GM04503 (cell line): ENCODE measurements around the gene ADGRF4.

Experiments used
- DNase-seq: peaks from one replicate; pipeline ENCODE4 v3.0.0-alpha.2; 2012; ENCODE audit warnings: low read depth

The ADGRF4 gene

GRCh38 chr6:47698342-47698787, at the start of gene ADGRF4:
ADGRF4 (plus strand) TSS chr6:47698580; CDS start chr6:47707246, 8,666 bp downstream.
- DNase-seq: no peak

- DNase-seq: no peak
Measured at GRCh38 chr6:47650553-47651432, 47.6 kb upstream of the ADGRF4 start.

DNA sequence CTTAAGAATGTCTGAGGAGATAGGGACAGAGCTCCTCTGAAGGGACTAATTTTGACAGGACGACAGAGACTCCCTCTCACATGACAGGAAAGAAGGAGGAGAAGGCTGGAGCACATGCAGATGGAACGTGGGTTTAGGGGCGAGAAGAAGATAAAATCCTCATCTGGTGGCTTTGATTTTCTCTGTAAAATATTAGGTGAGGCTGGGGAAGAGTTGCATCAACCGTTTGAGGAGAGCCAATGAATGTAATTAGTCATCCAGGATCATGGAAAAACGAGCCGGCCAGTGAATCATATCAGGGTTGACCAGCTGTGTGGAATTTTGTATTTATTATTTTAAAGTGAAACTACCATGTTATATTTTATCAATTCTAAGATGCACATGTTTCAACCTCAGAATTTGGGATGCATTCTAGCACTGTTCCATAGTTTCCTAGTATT, 46.9 kb upstream of the ADGRF4 start:
- DNase-seq: no peak

- no peak for DNase-seq
Measured at GRCh38 chr6:47653706-47654105, 44.7 kb upstream of the ADGRF4 start.

GRCh38 chr6:47654255-47654654, 44.1 kb upstream of the ADGRF4 start:
- DNase-seq: no peak

GRCh38 chr6:47655719-47656595, 42.4 kb upstream of the ADGRF4 start:
- no peak for DNase-seq

- DNase-seq: no peak
Measured at GRCh38 chr6:47661960-47662359, 36.4 kb upstream of the ADGRF4 start.

- DNase-seq: no peak
Measured at GRCh38 chr6:47663462-47664216, 34.7 kb upstream of the ADGRF4 start.

- no peak for DNase-seq
Measured at GRCh38 chr6:47665112-47665511, 33.3 kb upstream of the ADGRF4 start.

DNA sequence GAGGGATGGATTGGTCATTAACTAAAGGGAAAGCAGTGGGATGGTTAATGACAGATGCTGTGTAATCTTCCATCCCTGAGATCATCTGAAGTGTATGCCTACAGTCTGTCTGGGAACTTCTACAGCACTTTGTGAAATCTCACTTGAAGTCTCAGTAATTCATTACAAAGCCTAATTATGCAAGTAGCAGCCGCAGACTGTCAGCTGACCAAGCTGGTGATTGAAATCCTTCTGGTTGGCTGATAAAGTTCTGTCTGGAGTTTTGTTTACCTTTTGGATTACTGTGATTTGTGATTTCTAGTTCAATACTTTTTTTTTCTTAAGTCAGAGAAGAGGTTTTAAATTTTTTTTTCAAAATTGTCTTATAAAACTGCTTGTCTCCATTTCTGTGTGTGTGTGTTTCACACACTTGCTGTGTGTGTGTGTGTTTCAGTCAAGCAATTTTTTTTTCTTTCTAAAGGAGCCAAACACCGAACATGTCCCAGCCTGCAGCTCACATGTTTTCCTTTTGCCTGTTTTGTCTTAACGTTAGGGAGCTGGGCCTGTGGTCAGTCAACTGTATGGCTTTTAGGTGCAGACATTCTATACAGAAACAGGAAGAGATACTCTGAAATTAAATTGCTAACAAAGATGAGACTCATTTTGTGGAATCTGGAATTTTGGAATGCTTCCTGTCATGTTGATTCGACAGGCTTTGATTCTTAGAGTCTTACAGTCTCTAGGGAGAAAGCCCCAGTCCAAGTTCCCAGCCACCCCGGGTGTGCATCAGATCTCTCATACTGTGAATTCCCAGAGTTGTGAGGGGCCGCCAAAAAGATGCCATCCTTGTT, 28.5 kb upstream of the ADGRF4 start:
- DNase-seq: no peak

GRCh38 chr6:47670851-47671250, 27.5 kb upstream of the ADGRF4 start:
- DNase-seq: no peak

DNA sequence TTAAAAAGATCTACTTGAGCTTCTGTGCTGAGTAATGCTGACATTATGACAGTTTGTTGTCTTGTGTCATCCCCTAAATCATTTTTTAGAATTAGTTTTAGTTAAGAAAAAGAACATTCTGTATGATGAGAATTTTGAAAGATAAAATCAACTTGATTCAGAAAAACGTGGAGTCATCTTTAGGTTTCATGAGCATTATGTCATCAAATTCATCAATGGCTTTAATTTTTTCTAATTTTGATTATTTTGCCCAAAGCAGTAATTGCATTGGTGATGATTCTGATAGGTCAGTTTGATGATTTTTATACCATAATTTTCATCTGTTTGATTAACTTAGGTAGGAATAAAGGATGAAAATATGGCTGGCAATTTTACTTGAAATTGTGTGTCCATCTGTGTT, 26.6 kb upstream of the ADGRF4 start:
- DNase-seq: no peak

DNA sequence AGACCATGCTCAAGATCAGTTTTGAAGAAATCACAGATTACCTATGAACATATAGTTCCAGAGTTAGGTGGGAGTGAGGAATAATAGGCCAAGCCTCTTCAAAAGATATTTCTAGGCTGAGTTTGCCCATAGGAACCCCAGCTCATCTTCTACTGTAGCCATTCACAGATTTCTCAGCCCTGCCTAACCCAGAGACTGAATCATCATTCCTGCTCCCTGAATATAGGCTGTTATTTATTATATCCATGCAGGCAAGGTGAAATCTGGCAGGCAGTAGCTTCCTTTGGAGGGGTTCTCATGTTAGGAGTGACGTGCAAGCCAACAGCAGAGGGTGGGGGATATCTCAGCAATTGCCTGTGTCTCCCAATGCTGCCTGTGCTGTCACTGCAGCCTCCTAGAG, 25.6 kb upstream of the ADGRF4 start:
- no peak for DNase-seq

- no peak for DNase-seq
Measured at GRCh38 chr6:47674673-47675072, 23.7 kb upstream of the ADGRF4 start.

DNA sequence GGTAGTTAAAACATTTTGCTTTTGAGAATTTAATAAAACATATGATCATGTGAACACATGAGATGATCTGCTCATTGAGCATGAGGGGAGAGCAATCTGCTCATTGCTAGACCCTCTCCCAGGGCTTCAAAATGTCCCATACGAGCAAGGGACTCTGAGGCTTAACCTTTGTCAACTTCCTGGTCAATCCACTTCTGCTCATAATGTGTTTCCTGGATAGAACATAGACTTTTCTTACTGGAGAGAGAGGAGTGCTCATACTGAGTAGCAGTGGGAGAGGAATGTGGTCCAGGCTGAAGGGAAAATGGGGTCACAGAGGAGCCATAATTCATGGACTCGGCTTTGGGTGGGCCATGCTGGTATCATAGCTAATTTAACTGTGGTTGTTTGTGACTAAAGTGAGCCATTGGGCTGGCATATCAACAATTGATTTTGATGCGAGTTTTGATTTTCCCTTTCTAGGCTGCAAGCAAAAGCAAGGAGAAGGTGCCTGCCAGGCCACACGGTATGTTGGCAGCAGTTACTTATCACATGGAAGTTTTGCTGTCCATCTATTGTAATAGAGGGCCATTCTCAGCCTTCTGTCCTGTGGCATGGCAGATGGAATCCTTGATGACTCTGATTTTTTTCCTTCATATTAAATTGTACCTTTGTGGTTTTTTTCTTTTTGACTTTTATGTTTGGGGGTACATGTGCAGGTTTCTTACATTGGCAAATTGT, 20.8 kb upstream of the ADGRF4 start:
- DNase-seq: no peak

DNA sequence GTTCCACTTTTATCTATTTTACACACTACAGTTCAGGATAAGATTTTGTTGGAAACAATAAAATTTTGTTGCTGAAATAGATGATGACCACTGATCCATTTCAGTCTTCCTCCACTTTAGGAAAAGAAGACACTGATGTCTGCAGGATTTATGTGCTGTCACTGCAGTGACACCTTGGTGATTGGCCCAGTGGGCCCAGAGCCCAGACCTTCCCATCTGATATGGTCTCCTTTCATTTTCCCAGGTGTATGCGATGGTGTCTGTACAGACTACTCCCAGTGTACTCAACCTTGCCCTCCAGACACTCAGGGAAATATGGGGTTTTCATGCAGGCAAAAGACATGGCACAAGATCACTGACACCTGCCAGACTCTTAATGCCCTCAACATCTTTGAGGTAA, 19.6 kb upstream of the ADGRF4 start:
- DNase-seq: no peak

DNA sequence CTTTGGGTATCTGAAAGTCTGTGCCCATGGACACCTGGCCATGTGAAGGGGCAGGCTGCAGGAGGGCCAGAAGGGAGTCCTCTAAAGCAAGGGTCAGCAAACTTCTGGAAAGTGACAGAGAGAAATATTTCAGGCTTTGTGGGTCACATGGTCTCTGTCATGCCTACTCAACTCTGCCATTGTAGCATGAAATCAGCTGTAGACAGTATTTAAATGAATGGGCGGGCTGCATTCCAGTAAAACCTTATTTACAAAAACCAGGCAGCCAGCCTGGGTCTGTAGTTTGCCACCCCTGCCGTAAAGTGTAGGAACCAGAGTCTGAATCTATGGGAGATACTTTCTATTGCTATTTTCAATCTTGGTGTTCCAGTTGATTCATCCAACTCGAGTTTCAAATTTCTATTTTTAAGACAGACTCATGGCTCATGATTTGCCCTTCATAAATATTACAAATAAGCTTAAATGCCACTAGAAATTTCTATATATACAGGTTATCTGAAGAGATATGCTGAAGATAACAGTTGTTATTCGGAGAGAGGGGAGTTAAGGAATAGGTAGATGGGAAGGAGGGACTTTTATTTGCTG, 19.0 kb upstream of the ADGRF4 start:
- DNase-seq: no peak

DNA sequence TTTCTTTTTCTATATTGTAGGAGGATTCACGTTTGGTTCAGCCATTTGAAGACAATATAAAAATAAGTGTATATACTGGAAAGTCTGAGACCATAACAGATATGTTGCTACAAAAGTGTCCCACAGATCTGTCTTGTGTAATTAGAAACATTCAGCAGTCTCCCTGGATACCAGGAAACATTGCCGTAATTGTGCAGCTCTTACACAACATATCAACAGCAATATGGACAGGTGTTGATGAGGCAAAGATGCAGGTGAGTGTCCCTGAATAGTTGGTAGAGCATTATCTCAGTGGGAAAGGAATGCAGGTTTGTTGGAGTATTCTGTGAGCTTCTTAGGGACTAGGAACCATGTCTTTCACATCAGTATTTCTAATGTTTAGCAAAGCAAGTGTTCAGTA, 18.3 kb upstream of the ADGRF4 start:
- DNase-seq: no peak

DNA sequence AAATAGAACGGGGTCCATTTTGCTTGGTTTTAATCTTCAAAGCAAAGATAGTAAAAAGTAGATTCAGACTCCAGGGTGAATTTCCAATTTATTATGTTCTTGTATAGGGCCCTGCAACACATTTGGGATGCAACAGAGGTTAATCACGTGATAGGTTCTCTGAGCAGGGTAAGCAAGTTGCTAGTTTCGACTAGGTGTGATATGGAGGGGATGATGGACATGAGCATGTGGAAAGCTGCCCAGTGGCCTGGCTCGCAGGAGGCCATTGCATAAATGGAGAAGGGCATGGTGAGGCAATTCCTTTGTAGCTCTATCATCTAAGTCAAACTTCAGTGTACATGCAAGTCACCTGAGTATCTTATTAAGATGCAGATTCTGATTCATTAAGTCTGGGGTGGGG, 17.7 kb upstream of the ADGRF4 start:
- DNase-seq: no peak
